Tibial artery (tissue), 4 donors: ENCODE results near the gene DHFR2.

ENCODE experiments used
- DNase-seq, 2 donors: peaks; one replicate each; pipeline ENCODE4 v3.0.0-alpha.2; 2019
- H3K27ac ChIP-seq, 2 donors: fragments of 200-600 bp; sonication (generic) in 1 of 2; 1 replicate in 1 of 2; 2 replicates in 1 of 2; pipeline ENCODE4 v1.5.1; 2018 to 2019; ENCODE audit warnings: mild to moderate bottlenecking in 1 of 2
- H3K27me3 ChIP-seq, 2 donors: fragments of 200-600 bp; sonication (generic) in 1 of 2; one replicate each; pipeline versions ENCODE4 v1.5.1 to v1.6.0; 2016 to 2019
- H3K36me3 ChIP-seq, 3 donors: fragments of 200-600 bp; sonication (generic) in 2 of 3; one replicate each; pipeline ENCODE4 v1.5.1; 2016 to 2019; ENCODE audit warnings: mild to moderate bottlenecking in 2 of 3
- H3K4me1 ChIP-seq, 4 donors: fragments of 200-600 bp; sonication (generic) in 2 of 4; 1 replicate in 3 of 4; 2 replicates in 1 of 4; pipeline ENCODE4 v1.5.1; 2016 to 2019
- H3K4me3 ChIP-seq, 2 donors: fragments of 200-600 bp; sonication (generic) in 1 of 2; 1 replicate in 1 of 2; 2 replicates in 1 of 2; pipeline ENCODE4 v1.5.1; 2018 to 2019; ENCODE audit warnings: mild to moderate bottlenecking in 2 of 2
- H3K9me3 ChIP-seq, 3 donors: fragments of 200-600 bp; sonication (generic) in 1 of 3; one replicate each; pipeline ENCODE4 v1.5.1; 2016 to 2019
- CTCF ChIP-seq, 2 experiments: fragments of 200-600 bp in 1 of 2; fragments of 450-650 bp in 1 of 2; IDR thresholded peaks; one replicate each; pipeline ENCODE4 v1.5.1; 2017 to 2019; ENCODE audit warnings: antibody characterized with exemption in 2 of 2, mild to moderate bottlenecking in 1 of 2, moderate library complexity in 1 of 2
- intact Hi-C: fragments of 100-400 bp; cut with DNase I; formaldehyde crosslinking; loops from one replicate; pipeline ENCODE4 v1.15.0; 2023; ENCODE audit warnings: low total_unique reads

DHFR2 gene

GRCh38 chr3:94098452-94098851, 35.7 kb upstream of the DHFR2 start:
- Histone ChIP-seq H3K36me3 (peaks cover 33 to 72% (median 35%) of the 10 kb centered on the region in 3 donors), H3K9me3 (no peaks in the 10 kb centered on the region), H3K27me3 (no peaks in the 10 kb centered on the region), H3K4me3 (no peak overlapping the region), H3K4me1 (no peaks in the 10 kb centered on the region), H3K27ac (no peak overlapping the region)
- DNase-seq: no peak
- intact Hi-C loops: no loop called here
- no peak for TF ChIP-seq CTCF (IDR thresholded peaks at IDR 0.05)

- Histone ChIP-seq H3K4me1 (no peaks in the 10 kb centered on the region), H3K27me3 (no peaks in the 10 kb centered on the region), H3K4me3 (no peak overlapping the region), H3K36me3 (peaks cover 26 to 75% (median 29%) of the 10 kb centered on the region in 3 donors), H3K9me3 (no peaks in the 10 kb centered on the region), H3K27ac (no peak overlapping the region)
- intact Hi-C loops: no loop called here
- no peak for DNase-seq
- no peak for TF ChIP-seq CTCF (IDR thresholded peaks at IDR 0.05)
Observed at GRCh38 chr3:94095111-94095510, 32.4 kb upstream of the DHFR2 start.

- Histone ChIP-seq H3K27ac (no peak overlapping the region), H3K9me3 (no peaks in the 10 kb centered on the region), H3K4me3 (no peak overlapping the region), H3K4me1 (no peaks in the 10 kb centered on the region), H3K27me3 (no peaks in the 10 kb centered on the region), H3K36me3 (peaks cover 26 to 63% (median 26%) of the 10 kb centered on the region in 3 donors)
- intact Hi-C loops: no loop called here
- no peak for TF ChIP-seq CTCF (IDR thresholded peaks at IDR 0.05)
- DNase-seq: no peak
Observed at GRCh38 chr3:94093151-94093550, 30.4 kb upstream of the DHFR2 start.

GRCh38 chr3:94092086-94092485, 29.4 kb upstream of the DHFR2 start:
- Histone ChIP-seq H3K36me3 (peaks cover 23 to 60% (median 26%) of the 10 kb centered on the region in 3 donors), H3K4me3 (no peak overlapping the region), H3K9me3 (no peaks in the 10 kb centered on the region), H3K27ac (no peak overlapping the region), H3K27me3 (no peaks in the 10 kb centered on the region), H3K4me1 (no peaks in the 10 kb centered on the region)
- no peak for DNase-seq
- intact Hi-C loops: no loop called here
- no peak for TF ChIP-seq CTCF (IDR thresholded peaks at IDR 0.05)

- no peaks in the 10 kb centered on the region for H3K4me1 ChIP-seq
- no peak for DNase-seq
- no peak overlapping the region for H3K27ac ChIP-seq
- peaks cover 17 to 59% (median 18%) of the 10 kb centered on the region in 3 donors for H3K36me3 ChIP-seq
- H3K27me3 ChIP-seq: no peaks in the 10 kb centered on the region
- H3K9me3 ChIP-seq: no peaks in the 10 kb centered on the region
- intact Hi-C loops: no loop called here
- H3K4me3 ChIP-seq: no peak overlapping the region
- TF ChIP-seq CTCF (IDR thresholded peaks at IDR 0.05): no peak
Observed at GRCh38 chr3:94089126-94089525, 26.4 kb upstream of the DHFR2 start.

GRCh38 chr3:94083261-94083660, 20.5 kb upstream of the DHFR2 start:
- no peak for DNase-seq
- H3K27ac ChIP-seq: no peak overlapping the region
- intact Hi-C loops: no loop called here
- peaks cover 13 to 33% (median 19%) of the 10 kb centered on the region in 3 donors for H3K36me3 ChIP-seq
- TF ChIP-seq CTCF (IDR thresholded peaks at IDR 0.05): no peak
- no peaks in the 10 kb centered on the region for H3K27me3 ChIP-seq
- H3K4me1 ChIP-seq: no peaks in the 10 kb centered on the region
- no peaks in the 10 kb centered on the region for H3K9me3 ChIP-seq
- no peak overlapping the region for H3K4me3 ChIP-seq
